RKO (cell line): ENCODE measurements around the gene PCLO.

Experiments
- DNase-seq: peaks from one replicate; pipeline ENCODE4 v3.0.0-alpha.2; 2016; ENCODE audit warnings: low spot score

Gene PCLO

DNA sequence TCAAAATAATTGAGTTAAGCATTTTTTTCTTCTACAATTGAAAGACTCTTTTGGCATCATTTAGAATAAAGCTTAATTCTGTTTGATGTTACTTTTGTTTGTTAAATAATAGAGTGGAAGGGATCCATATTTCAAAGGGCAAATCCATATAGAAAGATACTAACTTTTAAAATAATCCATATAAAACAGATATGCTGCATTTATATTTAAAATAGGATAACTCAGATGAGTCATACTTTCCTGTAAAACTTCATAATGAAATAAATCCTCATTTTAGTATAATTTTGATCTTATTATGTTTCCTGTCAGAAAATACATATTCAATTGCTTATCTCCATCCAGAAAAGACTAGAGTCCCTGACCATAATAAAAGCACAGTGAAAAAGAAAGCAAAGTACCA is 323.6 kb downstream of the PCLO start:
- no peak for DNase-seq

- DNase-seq: no peak
Measured at GRCh38 chr7:82838314-82838713, 324.4 kb downstream of the PCLO start.

DNA sequence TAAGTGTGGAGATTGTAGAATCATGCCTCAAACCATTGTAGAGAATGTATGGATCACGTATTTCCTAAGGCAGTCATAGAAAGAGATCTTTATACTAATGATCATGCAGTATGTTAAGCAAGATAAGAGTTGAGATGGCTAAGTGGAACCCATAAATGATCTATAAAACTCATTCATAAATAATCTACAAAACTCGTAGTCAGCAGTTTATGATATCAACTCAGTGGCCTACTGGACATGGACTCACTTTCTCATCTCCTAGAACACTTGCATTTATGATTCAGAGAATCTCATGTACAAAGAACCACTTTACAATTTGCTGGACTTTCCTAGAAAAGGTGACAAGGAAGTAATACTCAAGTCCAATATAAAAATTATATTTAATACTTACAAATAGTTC is 339.6 kb downstream of the PCLO start:
- DNase-seq: no peak

GRCh38 chr7:82821037-82821436 is 341.6 kb downstream of the PCLO start:
- no peak for DNase-seq

- DNase-seq: no peak
Measured at GRCh38 chr7:82818171-82818570, 344.5 kb downstream of the PCLO start.

DNA sequence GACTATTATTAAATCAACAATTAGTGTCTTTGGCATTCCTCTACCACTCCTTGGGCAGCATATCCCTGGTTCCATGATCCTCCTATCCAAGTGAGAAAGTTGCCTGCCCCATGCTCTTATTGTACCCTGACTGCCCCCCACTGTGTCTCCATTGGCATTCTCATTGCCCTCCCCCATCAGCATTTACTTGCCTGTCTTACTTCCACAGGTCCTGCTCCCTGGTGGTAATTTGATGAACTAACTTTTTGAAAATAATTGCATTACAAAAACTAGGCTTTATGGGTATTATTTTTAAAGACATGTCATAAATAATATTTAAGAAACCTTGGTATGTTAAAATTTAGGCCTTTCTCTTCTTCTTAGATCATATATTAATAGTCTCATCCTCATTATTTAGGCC is 346.4 kb downstream of the PCLO start:
- DNase-seq: peak; percentile 5

DNA sequence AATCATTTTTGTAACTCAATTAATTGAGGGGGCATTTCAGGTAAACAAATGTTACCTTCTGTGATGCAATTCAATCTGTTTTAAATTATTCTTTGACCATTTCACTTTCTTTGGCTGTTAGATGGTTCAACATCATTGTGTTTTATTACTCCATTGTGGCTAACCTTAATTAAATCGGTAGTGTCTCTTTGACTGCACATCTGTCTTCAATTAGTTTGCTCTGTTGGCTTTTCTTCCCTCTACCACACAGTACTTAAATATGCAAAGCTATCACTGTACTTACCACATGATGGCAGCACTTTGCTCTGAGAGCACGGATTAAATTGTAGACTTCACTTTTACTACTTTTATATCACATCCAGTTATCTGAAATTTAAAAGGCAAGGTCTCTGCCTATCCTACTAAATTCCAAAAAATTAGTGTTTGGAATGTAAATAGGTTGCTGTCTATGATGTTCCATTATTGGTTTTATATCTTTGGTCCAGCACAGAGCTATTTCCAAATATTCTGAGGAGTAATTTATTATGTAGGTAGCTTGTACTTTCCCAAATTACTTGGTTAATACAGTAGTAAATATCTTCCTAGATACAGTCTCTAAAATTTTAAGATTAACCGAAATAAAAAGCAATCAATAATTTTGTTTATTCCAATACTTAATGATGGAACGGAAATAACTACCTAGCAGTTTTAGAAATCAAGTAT is 352.0 kb downstream of the PCLO start:
- DNase-seq: peak; percentile 79

- no peak for DNase-seq
Measured at GRCh38 chr7:82808633-82809032, 354.1 kb downstream of the PCLO start.

DNA sequence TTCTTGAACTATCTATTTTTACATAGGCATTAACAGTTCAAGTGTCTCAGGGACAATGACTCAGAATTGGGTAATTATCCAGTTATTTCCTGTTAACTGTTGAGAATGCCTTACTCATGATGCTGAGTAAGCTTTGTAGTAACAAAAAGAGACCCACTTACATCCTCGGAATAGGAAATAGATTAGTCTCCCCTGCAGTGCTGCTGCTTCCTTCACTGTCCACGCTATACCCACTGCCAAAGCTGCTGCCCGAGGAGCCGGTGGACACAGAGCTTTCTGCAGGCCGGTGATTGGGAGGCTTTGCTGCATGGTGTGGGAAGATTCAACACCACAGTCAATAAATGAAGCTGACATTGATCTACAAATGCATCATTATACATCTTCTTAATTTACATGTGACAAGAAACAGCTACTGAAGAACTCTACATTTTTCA is 357.1 kb downstream of the PCLO start:
- peak; percentile 91 for DNase-seq

DNA sequence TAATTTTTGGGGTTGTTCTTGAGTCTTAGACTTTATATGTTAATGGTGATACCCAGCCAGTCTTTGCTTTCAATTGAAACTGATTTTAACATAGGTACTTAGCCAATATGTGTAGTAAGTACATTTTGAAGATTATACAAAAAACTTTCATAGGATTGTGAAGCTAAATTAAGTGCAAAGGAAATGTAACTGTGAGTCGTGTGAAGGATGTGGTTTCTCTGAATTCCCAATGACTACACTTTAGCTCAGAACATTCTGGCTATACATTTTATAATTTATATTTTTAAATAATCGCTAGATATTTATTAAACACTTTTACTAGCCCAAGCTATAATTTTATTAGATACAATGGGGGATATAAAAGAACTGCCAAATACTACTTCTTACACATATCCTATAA is 359.3 kb downstream of the PCLO start:
- peak; percentile 17 for DNase-seq

GRCh38 chr7:82789883-82790609 is 372.6 kb downstream of the PCLO start:
- no peak for DNase-seq

DNA sequence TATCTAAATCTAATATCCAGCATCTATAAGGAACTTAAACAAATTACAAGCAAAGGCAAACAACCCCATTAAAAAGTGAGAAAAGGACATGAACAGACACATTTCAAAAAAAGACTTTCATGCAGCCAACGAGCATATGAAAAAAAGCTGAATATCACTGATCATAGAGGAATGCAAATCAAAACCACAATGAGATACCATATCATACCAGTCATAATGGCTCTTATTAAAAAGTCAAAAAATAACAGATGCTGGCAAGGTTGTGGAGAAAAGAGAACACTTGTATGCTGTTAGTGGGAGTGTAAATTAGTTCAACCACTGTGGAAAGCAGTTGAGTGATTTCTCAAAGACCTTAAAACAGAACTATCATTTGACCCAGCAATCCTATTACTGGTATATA is 384.7 kb downstream of the PCLO start:
- DNase-seq: no peak

DNA sequence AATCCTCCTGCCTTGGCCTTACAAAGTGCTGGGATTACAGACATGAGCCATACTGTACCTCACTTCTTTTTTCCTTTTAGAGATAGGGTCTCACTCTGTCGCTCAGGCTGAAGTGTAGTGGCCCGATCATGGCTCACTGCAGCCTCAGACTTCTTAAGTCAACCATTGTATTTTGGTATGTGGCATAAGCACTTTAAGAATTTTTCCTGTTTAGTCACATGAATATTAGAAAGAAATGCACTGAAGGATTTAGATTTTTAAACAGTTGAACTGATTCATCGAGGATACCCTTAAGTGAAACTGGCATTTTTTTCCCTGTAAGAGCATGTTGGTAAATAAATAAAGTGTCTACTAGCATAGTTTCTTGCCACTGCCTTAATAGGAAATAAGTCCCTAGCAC is 399.8 kb downstream of the PCLO start:
- DNase-seq: no peak

GRCh38 chr7:82760831-82761230 is 401.9 kb downstream of the PCLO start:
- no peak for DNase-seq

DNA sequence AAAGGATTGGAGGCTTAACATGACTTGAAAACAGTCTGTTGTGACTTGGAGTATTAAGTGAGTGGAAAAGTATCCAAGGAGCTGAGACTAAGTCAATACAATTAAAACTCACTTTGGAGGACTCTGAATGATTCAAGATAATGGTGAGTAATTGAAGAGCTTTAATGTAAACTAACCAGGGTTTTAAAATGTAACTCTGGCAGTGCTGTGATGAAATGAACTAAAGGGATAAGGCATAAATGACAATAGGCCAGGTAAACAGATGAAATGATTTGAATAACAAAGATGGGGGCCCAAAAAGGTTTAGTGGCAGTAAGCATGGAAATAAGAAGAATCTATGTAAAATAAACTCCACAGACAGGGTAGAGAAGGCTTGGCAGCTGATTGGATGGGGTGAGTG is 402.6 kb downstream of the PCLO start:
- DNase-seq: no peak

- DNase-seq: peak; percentile 27
Measured at GRCh38 chr7:82755705-82756551, 406.8 kb downstream of the PCLO start.

DNA sequence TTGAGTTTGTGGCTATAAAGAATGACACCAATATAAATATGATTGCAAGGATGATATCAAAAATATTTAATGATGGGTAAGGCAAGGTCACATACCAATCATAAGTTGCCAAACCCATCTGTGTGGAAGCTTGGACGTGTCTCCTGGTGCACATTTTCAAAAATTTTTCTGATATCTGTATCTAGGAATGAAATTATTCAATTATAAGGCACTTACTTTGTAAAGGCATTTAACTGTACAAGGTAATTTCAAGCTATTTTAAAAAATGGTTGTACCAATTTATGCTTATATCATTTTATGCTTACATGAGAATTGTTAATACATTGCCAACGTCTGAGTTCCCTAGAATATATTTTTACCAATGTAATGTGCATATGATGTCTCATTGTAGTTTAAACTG is 412.7 kb downstream of the PCLO start:
- DNase-seq: no peak

DNA sequence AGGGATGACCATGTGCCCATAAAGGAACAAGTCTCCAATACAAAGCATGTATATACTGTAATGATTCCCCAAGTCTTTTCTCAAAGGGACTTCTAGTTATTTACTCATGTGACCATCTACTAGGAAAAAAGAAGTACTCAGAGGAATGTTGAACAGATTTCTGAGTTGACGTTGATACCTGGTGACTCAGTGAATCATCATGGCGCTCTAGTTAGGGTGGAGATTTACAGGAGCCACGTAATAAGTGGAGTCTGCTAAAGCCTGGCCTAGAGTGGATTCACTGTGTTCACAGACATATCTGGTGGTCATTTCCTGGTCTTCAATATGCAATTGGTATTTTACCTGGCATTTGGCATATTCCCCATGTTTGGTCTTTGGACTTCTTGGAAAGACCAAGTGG is 416.9 kb downstream of the PCLO start:
- DNase-seq: no peak

- no peak for DNase-seq
Measured at GRCh38 chr7:82745117-82745516, 417.6 kb downstream of the PCLO start.

DNA sequence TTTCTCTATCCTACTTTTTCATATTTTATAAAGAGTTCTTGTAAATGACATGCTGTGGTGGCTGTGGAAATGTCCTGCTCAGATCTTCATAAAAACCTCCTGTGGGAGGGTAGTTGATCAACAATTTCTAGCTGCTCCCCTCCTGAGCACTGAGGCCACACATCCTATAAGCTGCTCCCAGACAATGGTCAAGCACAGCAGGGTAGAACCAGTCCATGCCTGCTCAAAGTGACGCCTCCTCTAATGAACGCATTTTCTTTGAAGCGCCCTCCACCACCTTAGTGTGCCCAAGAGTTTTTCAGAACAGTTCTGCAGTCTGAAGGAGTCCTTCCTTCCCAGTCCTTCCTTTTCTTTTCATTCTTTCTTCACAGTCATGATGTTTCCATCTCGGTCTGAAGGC is 420.5 kb downstream of the PCLO start:
- DNase-seq: no peak

DNA sequence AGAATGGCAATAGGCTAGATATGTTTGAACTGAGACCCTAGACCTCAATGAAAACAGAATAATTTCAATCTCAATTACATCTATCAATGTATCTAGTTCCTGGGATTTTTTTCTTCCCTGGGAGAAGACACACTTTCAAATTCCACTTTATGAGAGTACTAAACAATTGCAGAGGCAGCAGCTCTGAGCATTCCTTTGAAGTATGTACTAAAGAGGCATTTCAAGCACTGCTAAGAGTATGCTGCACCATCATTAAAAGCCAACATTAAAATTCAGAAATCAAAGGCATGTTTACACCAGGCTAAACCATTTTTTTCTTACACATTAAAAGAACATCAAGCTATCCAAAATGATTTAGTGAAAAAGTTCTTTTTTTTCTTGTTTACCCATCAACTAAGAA is 421.2 kb downstream of the PCLO start:
- DNase-seq: no peak

DNA sequence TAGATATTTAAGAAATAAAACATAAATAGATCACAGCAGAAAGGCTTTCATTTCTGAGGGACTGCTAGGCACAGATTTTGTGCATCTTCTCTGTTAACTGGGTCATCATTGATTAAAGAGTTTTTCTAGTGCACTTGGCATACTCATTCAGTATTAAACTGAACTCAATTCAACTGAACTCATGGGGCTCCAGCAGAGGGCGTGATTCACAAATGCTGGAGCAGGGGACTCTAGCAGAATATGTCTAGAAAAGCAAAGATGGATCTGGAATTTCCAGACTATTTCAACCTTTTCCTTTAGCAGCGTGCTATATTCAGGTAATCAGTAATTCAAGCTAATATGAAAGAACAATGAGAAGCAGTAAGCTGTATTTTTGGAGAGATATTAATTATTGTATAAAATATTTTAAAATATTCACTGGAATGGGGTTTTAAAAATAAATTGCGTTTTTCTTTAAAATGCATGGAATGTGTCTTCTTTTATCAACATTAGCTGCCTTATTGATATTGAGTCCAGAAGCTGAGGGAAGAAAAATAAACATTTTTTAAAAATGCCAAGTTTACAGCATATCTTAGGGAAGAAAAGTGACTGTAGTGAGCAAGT is 422.3 kb downstream of the PCLO start:
- peak; percentile 55 for DNase-seq

GRCh38 chr7:82736633-82737032 is 426.1 kb downstream of the PCLO start:
- no peak for DNase-seq
